Measurements from ENCODE around the gene RCN1. TPM values are rescaled to one million over a fixed set of nuclear protein-coding genes. Genes with fewer than 3 reads are reported as not detected.

RCN1 gene
- total RNA-seq, 4 donors from 2014 or later, result 14.7 to 27.0 (median 18.1) TPM

DNA sequence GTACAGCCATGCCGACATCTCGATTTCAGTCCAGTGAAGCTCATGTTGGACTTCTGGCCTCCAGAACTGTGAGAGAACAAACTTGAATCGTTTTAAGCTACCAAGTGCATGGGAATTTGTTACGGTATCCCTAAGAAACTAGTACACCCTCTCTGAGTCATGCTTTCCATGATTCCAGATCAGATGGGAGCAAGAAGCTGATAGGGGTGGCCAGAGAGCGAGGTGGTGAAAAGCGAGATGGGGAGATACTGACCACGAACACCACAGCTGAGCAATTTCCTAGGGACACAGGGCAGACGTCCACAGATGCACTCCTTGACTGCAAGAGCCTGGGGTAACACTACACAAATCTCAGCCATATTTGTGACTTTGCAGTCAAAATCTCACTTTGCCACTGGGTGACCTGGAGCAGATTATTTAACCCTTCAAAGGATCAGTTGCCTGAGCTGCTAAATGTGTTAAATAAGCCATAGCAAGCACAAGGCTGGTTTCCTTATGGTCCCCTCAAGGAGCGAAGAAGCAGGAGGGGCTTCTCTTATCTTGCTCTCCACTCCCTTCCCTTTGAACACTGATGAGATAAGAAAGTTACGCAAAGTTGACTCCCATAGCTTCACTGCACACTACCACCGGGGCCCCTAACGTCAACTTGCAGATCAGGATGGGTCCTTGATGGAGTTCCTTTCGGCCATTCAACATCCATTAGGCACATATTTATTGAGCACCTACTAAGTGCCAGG, 22.6 kb upstream of the RCN1 start:
- H3K36me3 ChIP-seq, result no peaks in the 10 kb centered on the region
- no peaks in the 10 kb centered on the region for H3K9me3 ChIP-seq
- no peaks in the 10 kb centered on the region for H3K27me3 ChIP-seq
- in situ Hi-C loops (cut with MboI; ENCODE audit: low sequenced_read_pairs in 4 of 4), result no loop called here
- TF ChIP-seq POLR2A (IDR thresholded peaks at IDR 0.05), result no peak
- TF ChIP-seq, protein P1, sequence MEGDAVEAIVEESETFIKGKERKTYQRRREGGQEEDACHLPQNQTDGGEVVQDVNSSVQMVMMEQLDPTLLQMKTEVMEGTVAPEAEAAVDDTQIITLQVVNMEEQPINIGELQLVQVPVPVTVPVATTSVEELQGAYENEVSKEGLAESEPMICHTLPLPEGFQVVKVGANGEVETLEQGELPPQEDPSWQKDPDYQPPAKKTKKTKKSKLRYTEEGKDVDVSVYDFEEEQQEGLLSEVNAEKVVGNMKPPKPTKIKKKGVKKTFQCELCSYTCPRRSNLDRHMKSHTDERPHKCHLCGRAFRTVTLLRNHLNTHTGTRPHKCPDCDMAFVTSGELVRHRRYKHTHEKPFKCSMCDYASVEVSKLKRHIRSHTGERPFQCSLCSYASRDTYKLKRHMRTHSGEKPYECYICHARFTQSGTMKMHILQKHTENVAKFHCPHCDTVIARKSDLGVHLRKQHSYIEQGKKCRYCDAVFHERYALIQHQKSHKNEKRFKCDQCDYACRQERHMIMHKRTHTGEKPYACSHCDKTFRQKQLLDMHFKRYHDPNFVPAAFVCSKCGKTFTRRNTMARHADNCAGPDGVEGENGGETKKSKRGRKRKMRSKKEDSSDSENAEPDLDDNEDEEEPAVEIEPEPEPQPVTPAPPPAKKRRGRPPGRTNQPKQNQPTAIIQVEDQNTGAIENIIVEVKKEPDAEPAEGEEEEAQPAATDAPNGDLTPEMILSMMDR (IDR thresholded peaks at IDR 0.05 in 4 of 5, conservative IDR thresholded peaks at IDR 0.05 in 1 of 5), result no peak
- H3K27ac ChIP-seq, result no peak overlapping the region
- no peaks in the 10 kb centered on the region for H3K4me1 ChIP-seq
- ATAC-seq (no peak), DNase-seq (no peak)
- intact Hi-C loops (cut with DNase I; ENCODE audit: low total_unique reads), result no loop called here
- no peak overlapping the region for H3K4me3 ChIP-seq

GRCh38 chr11:32069361-32070058, 21.4 kb upstream of the RCN1 start:
- Histone ChIP-seq H3K36me3 (no peaks in the 10 kb centered on the region), H3K4me3 (no peak overlapping the region), H3K9me3 (no peaks in the 10 kb centered on the region), H3K27me3 (no peaks in the 10 kb centered on the region), H3K27ac (no peak overlapping the region), H3K4me1 (no peaks in the 10 kb centered on the region)
- ATAC-seq (no peak), DNase-seq (no peak)
- no peak for TF ChIP-seq POLR2A (IDR thresholded peaks at IDR 0.05)
- TF ChIP-seq, protein P1 (IDR thresholded peaks at IDR 0.05 in 4 of 5, conservative IDR thresholded peaks at IDR 0.05 in 1 of 5), result no peak
- in situ Hi-C loops (cut with MboI; ENCODE audit: low sequenced_read_pairs in 4 of 4) (no loop called here), intact Hi-C loops (cut with DNase I; ENCODE audit: low total_unique reads) (no loop called here)

DNA sequence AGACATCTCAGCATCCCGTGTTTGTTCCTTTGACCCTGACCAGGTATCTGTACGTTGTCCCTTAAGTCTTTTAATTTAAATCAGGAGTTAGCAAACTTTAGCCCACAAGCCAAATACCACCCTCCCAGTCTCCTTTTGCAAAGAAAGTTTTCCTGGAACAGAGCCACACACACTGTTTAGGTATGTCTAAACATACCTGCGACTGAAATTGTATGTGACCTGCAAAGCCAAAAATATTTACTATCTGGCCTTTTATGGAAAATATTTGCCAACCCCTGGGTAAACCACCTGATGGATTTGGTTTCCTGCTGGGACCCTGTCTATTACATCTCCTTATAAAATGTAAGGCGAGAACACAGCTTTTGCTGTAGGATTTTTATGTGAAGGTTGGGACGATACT, 20.2 kb upstream of the RCN1 start:
- H3K36me3 ChIP-seq, result no peaks in the 10 kb centered on the region
- H3K4me3 ChIP-seq, result no peak overlapping the region
- H3K9me3 ChIP-seq, result no peaks in the 10 kb centered on the region
- intact Hi-C loops (cut with DNase I; ENCODE audit: low total_unique reads) (no loop called here), in situ Hi-C loops (cut with MboI; ENCODE audit: low sequenced_read_pairs in 4 of 4) (no loop called here)
- no peak for DNase-seq
- no peak for ATAC-seq
- H3K4me1 ChIP-seq, result no peaks in the 10 kb centered on the region
- TF ChIP-seq, protein P1 (IDR thresholded peaks at IDR 0.05 in 4 of 5, conservative IDR thresholded peaks at IDR 0.05 in 1 of 5), result no peak
- no peak for TF ChIP-seq POLR2A (IDR thresholded peaks at IDR 0.05)
- H3K27me3 ChIP-seq, result no peaks in the 10 kb centered on the region
- H3K27ac ChIP-seq, result no peak overlapping the region

DNA sequence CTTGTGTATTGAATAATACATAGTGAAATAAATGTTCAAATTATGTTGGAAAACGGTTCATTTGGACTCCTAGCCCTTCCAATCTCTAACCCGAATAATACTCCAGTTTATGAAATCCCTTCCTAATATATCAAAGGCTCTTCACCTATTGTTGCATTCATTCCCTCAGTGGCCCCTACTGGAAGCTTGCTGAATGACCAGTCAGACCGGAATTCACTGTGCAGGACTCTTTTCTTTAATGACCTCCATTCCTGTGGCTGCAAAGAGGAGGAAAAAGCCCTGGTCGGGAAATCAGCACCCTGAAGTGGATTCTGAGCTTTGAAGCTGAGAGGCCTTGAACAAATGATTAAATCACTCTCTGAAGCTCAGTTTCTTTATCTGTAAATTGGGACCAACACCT, 19.1 kb upstream of the RCN1 start:
- Histone ChIP-seq H3K9me3 (no peaks in the 10 kb centered on the region), H3K36me3 (no peaks in the 10 kb centered on the region), H3K4me3 (no peak overlapping the region), H3K27me3 (no peaks in the 10 kb centered on the region), H3K27ac (no peak overlapping the region), H3K4me1 (no peaks in the 10 kb centered on the region)
- intact Hi-C loops (cut with DNase I; ENCODE audit: low total_unique reads), result no loop called here
- no peak for DNase-seq
- in situ Hi-C loops (cut with MboI; ENCODE audit: low sequenced_read_pairs in 4 of 4), result no loop called here
- no peak for TF ChIP-seq POLR2A (IDR thresholded peaks at IDR 0.05)
- TF ChIP-seq, protein P1 (IDR thresholded peaks at IDR 0.05 in 4 of 5, conservative IDR thresholded peaks at IDR 0.05 in 1 of 5), result no peak
- no peak for ATAC-seq
